Smooth muscle cell (in vitro differentiated cells): Measurements from ENCODE around the gene DTNBP1. TPM values are rescaled to one million over a fixed set of nuclear protein-coding genes. Genes with fewer than 3 reads are reported as not detected.

Experiments
- DNase-seq: peaks from one replicate; lab custom pipeline; 2025; ENCODE audit not compliant: unreplicated experiment; lab: John Stamatoyannopoulos, UW
- H2AFZ ChIP-seq: fragments of 200-600 bp; sonication (generic); 2 replicates; pipeline ENCODE4 v1.6.0; 2016; ENCODE audit warnings: antibody characterized with exemption, low read depth, mild to moderate bottlenecking
- H3F3A ChIP-seq: fragments of 200-600 bp; sonication (generic); 2 replicates; pipeline ENCODE4 v1.6.0; 2017; ENCODE audit warnings: antibody characterized with exemption, low read depth
- H3K27ac ChIP-seq: fragments of 200-600 bp; sonication (generic); 2 replicates; pipeline ENCODE4 v1.5.1; 2016; ENCODE audit warnings: low read depth, mild to moderate bottlenecking
- H3K27me3 ChIP-seq: fragments of 200-600 bp; sonication (generic); 2 replicates; pipeline ENCODE4 v1.6.1; 2016; ENCODE audit warnings: low read depth, mild to moderate bottlenecking
- H3K36me3 ChIP-seq: fragments of 200-600 bp; sonication (generic); 2 replicates; pipeline ENCODE4 v1.5.1; 2016; ENCODE audit warnings: low read depth
- H3K4me1 ChIP-seq: fragments of 200-600 bp; sonication (generic); 2 replicates; pipeline ENCODE4 v1.5.1; 2016; ENCODE audit warnings: low read depth
- H3K4me2 ChIP-seq: fragments of 200-600 bp; sonication (generic); 2 replicates; pipeline ENCODE4 v1.6.0; 2016; ENCODE audit warnings: mild to moderate bottlenecking
- H3K4me3 ChIP-seq: fragments of 200-600 bp; sonication (generic); 2 replicates; pipeline ENCODE4 v1.5.1; 2016; ENCODE audit warnings: mild to moderate bottlenecking
- H3K79me2 ChIP-seq: fragments of 200-600 bp; sonication (generic); 2 replicates; pipeline ENCODE4 v1.6.0; 2016; ENCODE audit warnings: low read depth, mild to moderate bottlenecking
- H3K9ac ChIP-seq: fragments of 200-600 bp; sonication (generic); 2 replicates; pipeline ENCODE4 v1.6.0; 2016; ENCODE audit warnings: low read depth
- H3K9me3 ChIP-seq: fragments of 200-600 bp; sonication (generic); replicated peaks from 2 replicates; pipeline ENCODE4 v1.5.1; 2016; ENCODE audit warnings: low read depth
- H4K20me1 ChIP-seq: fragments of 200-600 bp; sonication (generic); 2 replicates; pipeline ENCODE4 v1.6.0; 2016; ENCODE audit warnings: low read depth
- WGBS: methylation state at CpG from one replicate; pipeline ENCODE4 v1.1.7; 2016; ENCODE audit warnings: low lambda C conversion rate; 5-methylcytosine and 5-hydroxymethylcytosine counted together
- polyA plus RNA-seq: library from polyadenylated mRNA; unstranded; fragments of >200 nt; fragmentation: Nextera tagmentation; extraction: Ambion mirVana; gene quantifications from 2 replicates; pipeline ENCODE4 v1.2.1, GENCODE V29; 2016
- small RNA-seq: library from RNA; depleted of rRNA; stranded (forward); fragments of <200 nt; gene quantifications from one replicate; pipeline ENCODE3, GENCODE V24; 2014
- total RNA-seq: library from RNA; depleted of rRNA; stranded (reverse); fragments of >200 nt; gene quantifications from 2 replicates; pipeline ENCODE4 v1.2.3, GENCODE V29; 2014
- TF ChIP-seq, protein P1 (sequence below): fragments of 200-600 bp; sonication (generic); IDR thresholded peaks from 2 replicates; pipeline ENCODE4 v1.5.1; 2017; ENCODE audit warnings: borderline replicate concordance, mild to moderate bottlenecking, antibody characterized with exemption; ENCODE audit not compliant: insufficient read depth, poor library complexity, severe bottlenecking

The DTNBP1 gene
- total and polyA plus RNA-seq, 2 experiments from 2014 or later: 11.9 to 24.2 TPM

- Histone ChIP-seq H3K79me2 (peaks cover 6% of the 10 kb centered on the region), H3K9me3 (no peaks in the 10 kb centered on the region), H3K4me3 (no peak overlapping the region), H4K20me1 (peaks cover 43% of the 10 kb centered on the region), H3K36me3 (no peaks in the 10 kb centered on the region), H3F3A (no peaks in the 10 kb centered on the region), H3K4me2 (no peak overlapping the region), H3K27me3 (no peaks in the 10 kb centered on the region), H2AFZ (no peak overlapping the region), H3K27ac (no peak overlapping the region), H3K4me1 (no peaks in the 10 kb centered on the region), H3K9ac (no peak overlapping the region)
- TF ChIP-seq, protein P1, sequence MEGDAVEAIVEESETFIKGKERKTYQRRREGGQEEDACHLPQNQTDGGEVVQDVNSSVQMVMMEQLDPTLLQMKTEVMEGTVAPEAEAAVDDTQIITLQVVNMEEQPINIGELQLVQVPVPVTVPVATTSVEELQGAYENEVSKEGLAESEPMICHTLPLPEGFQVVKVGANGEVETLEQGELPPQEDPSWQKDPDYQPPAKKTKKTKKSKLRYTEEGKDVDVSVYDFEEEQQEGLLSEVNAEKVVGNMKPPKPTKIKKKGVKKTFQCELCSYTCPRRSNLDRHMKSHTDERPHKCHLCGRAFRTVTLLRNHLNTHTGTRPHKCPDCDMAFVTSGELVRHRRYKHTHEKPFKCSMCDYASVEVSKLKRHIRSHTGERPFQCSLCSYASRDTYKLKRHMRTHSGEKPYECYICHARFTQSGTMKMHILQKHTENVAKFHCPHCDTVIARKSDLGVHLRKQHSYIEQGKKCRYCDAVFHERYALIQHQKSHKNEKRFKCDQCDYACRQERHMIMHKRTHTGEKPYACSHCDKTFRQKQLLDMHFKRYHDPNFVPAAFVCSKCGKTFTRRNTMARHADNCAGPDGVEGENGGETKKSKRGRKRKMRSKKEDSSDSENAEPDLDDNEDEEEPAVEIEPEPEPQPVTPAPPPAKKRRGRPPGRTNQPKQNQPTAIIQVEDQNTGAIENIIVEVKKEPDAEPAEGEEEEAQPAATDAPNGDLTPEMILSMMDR: no peak
- WGBS: 86% methylated on average over 7 of the region's 7 CpGs
- DNase-seq: no peak
These were observed 189.7 kb downstream of the DTNBP1 start for GRCh38 chr6:15473174-15473573.

Small RNAs within 50 kb of the gene (small RNA-seq; reads per million reads assigned to genes)
- gene RF00001: not detected
